ENCODE data around the gene ERN1.

ERN1 gene

DNA sequence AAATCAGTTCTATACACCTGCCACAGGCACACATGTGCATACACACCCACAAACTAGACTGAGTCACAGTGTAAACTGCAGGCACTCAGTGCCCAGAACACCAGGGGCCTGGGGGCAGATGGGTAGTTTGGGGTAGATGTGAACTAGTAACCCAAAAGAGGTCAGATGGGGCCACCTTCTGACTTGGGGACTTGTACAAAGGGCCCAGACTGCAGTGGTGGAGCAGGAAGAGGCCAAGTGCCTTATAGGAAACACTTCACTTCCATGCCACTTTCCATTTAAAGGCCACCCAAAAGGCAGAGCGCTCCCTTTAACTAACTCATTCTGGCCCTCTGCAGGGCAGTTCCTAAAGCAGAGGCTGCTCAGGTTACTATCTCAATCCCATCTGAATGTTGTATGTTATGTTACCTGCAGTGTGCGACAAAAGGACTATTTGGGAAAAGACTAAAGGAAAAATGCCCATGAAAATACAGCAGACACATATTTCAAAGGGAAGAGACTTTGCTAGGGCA is 27.8 kb upstream of the ERN1 start:
- DNase-seq = no peak

DNA sequence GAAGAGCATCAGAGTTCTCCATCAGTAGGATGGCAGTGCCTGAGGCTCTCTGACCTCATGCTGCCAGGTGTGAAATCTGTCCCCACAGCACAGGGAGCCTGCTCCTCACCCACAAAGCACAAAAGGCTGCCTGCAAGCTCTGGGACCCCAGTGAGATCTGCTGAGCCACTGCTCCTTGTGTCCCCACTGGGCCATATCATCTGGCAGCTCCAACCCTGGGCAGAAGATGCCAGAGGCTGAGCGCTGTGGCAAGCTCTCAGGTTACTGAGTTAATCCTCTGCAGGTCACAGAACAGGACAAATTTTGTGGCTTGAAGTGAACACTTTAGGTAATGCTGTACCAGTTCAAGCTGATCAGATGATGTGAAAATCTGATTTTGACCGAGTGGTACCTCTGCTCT is 26.7 kb upstream of the ERN1 start:
- DNase-seq = no peak

DNA sequence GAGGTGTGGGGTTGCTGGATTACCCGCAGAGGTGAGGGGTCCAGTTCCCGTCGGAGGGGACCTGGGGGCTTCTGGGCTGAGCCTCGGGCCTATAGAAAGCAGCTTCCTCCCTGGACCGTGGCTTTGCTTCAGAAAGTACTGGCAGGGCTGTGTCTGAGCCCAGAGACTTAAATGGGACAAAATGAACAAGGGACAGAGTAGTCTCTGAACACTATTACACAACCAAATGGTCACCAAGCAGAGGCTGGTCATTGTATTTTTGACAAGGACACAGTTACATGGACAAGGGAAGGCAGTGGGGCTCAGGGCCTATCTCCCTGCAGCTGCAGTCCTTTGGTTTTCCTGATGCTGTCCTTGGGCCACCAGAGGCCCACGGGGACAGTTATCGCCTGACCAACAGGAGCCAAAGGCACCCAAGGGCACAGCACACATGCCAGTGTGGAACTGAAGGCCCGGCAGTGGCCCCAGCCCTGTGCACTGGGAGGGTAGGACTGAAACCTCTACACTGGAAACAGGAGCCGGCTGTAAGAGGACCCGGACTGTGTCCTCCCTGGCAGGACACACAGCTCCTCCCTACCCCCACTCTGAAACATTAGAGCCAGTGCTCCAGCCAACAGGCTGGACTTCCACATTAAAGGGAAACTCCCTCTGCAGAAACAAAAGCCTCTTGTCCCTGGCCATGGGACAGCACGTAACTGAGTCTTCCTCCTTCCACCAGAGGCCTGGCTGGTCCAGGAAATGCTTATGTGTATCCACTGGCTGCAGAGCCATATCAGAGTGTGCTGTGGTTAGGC is 26.0 kb upstream of the ERN1 start:
- DNase-seq = no peak

DNA sequence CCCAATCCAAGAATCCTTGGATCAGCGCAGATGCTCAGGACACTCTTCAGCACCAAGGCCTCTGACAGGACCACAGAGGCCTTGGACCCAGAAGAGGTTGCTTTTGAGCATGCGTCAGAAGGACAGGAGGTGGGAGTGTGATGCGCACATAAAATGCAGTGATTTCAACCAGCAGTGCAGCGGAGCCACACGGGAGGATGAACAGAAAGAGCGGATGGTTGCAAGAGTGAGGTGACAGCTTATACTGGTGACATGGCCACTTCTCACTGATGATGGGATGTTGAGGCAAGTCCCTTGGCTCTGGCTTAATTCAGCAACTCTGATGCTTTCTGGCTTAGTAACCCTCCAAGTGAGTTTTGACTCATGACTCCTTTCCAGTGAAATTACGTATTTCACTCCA is 25.2 kb upstream of the ERN1 start:
- no peak for DNase-seq

DNA sequence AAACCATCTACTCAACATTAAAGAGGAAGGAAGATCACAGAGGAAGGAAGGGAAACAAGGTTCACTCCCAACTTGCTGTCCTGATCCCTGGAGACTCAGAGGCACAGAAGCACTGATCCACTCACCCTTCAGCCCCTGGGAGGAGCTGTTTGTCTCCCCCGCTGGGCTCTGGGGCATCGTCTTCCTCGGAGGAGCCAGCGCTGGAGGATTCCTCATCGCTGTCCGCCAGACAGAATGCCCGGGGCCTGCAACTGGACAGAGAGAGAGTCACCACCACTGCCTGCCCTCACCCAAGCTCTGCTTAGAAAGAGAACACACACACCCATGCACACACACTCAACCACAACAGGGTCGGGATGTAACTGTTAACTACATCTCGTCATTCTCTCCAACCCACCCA is 24.8 kb upstream of the ERN1 start:
- no peak for DNase-seq

DNA sequence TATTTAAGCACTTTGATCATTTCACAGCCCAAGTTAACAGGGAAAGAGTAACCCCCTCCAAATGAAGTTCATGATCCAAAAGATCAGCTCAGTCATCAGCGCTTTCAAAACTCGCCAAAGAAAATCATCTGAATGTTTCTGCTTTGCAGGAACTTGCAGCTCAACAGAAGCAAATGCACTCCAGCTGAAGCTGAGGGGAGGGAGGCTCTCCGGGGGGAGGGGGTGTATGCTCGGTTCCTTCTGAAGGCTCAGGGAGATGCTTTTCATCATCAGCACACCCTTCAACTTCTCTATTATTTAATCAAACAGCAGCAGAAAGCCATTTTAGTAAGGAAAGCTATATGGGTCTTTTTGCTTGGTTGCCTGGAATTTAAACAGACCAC is 24.4 kb upstream of the ERN1 start:
- no peak for DNase-seq

DNA sequence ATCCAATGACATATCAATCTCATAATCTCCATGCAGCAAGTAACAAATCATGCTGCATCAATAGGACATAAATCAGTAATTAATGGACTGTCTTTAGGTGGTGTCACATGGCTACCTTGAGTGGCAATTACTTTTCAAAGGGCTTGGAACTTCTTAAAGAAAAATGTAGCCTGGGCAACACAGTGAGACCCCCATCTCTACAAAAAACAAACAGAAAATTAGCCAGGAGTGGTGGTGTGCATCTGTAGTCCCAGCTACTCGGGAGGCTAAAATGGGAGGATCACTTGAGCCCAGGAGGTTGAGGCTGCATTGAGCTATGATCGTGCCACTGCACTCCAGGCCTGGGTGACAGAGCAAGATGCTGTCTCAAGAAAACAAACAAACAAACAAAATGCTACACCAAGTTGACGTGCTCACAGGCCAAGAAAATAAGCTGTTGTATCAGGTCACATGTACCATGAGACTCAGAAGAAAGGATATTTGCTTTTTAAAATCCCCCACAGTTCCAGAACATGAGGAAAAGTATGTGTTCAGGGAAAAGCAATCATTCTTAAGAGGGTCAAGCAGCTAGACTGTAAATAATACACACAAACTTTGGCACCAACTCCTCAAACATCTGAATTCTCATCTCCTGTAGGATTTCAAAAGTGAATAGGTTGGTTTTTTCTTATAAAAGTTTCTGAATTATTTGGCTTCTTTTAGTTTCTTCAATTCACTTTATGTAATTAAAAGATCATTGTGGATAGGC is 23.8 kb upstream of the ERN1 start:
- DNase-seq = no peak

DNA sequence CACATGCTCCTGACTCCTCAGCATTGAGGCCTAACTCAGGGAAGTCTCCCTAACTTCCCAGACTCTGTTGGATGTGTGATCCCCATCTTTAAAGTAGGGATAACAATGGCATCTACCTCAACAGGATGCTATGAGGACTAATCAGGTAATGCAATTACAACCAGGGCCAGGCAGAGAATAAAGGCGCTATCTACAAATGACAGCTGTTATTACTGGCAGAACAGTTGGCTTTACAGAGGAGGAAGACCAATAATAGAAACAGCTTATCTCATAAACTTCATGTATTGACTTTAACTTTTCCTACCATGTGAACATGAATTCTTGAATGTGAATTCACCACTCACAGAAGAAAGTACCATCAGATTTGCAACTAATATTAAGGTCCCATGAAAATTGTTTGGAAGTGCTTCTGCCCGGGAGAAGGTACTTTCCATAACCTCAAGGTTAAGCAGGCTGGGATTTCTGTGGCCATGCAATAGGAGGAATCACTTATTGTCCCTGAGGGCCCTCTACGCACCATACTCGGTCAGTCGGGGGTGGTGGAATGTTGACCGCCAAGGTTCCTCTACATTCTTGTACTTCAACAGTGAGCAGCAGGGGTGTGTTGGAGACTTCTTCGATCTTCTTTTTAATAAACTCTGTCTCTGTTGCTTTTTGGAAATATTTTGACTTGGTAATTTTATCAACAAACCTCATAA is 22.6 kb upstream of the ERN1 start:
- DNase-seq = no peak

DNA sequence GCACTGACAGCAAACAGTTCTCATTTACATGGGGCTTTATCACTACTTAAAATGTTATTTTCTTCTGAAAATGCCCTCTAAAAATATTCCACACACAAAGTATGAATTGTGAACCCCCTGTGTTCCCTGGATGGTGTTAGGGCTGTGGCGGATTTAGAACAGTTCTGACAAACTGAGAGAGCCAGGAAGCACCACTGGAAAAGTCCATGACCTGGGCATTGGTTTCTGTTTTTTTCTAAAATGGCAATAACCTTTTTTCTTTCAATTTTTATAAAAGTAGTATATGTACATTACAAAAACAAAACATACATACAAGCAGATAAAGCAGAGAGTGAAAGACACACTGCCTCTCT is 21.0 kb upstream of the ERN1 start:
- no peak for DNase-seq

DNA sequence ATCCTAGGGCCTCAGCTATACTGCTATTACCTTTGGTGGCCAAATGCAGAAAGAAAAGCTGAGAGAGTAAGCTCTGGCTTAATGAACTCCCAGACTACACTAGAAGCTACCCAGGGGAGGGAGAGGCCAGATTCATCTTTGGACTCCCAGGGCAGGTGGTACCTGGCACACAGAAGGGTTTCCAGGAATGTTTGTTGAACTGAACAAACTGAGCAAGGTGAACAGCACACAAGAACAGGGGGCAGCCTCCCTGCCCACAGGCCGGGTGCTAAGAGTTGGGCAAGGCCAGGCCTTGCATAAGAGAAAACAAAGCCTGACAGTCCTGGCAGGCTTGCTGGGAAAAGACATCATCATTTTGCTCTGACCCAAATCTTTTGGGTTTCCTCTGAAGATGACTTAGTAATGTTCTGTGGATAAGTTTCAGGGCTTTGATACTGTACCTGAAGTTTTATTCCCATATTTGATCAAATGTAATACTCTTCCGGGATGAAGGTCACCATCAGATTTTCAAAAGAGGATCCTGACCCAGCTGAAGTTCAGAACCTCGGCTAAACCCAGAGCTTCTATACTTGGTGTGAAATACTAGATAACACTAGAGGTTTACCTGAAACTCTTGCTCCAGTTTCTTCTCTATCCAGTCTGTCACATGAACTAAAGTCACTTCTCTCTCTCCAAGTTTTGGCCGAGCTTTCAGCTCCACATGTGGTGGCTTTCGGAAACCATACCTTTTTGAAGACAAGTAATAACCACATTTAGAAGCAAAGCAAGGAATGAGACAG is 20.5 kb upstream of the ERN1 start:
- peak; percentile 69 for DNase-seq

DNA sequence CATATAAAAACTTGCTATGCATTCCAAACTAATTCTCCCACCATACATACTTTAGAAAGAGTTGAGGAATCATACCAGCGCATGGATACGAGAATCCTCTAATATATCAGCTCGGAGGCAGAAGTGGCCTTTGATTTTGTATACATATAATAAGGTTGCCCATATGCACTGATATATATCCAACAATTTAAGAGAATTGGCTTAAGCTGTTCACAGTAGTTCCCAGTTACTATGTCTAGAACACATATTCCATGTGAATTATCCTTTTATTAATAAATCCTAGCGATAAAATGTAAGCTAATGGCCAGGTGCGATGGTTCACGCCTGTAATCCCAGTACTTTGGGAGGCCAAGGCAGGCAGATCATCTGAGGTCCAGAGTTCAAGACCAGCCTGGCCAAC is 19.3 kb upstream of the ERN1 start:
- DNase-seq = no peak

DNA sequence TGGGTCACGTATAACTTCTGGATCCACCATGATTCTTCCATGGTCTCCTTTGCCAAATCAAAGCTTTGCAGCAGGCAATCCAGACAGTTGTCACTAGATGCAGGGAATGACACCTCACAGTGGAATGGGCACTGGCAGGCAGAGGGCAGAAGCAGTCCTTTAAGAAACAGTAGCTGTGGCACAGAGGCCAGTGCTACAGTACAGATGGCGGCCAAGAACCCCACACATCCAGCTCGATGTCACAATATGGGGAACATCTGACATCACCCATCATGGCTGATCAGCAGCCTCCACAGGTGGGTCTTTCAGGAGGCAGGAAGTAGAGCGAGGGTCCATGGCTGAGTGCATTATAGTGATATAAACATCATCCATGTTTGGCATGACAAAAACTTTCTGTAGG is 18.8 kb upstream of the ERN1 start:
- no peak for DNase-seq

DNA sequence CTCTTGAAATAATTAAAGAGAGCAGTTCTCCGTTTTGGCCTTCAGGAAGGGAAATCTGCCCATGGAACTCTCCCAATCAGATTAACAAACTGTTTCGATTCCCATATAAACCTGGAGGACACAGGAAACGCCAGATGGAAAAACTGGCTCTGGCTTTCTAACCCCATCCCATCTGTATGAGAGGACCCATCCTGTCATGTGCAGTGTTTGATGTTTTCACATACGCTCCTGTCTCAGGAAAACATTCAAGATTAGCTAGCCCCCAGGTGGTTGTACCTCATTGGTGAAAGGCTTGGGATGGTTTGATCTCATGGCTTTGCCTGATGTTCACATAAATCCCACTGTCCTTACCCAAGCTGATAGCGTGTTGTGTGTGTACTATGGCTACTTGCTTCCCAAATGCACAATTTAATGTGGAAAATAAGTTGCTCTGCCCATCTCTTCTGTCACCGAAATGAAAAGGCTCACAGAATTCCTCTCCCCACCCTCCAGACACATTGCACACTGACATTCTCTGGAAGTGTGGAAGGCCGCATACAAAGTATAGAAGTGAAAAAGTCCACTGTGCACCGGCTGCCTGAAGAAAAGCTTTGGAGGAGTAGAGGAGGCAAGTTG is 18.2 kb upstream of the ERN1 start:
- no peak for DNase-seq

DNA sequence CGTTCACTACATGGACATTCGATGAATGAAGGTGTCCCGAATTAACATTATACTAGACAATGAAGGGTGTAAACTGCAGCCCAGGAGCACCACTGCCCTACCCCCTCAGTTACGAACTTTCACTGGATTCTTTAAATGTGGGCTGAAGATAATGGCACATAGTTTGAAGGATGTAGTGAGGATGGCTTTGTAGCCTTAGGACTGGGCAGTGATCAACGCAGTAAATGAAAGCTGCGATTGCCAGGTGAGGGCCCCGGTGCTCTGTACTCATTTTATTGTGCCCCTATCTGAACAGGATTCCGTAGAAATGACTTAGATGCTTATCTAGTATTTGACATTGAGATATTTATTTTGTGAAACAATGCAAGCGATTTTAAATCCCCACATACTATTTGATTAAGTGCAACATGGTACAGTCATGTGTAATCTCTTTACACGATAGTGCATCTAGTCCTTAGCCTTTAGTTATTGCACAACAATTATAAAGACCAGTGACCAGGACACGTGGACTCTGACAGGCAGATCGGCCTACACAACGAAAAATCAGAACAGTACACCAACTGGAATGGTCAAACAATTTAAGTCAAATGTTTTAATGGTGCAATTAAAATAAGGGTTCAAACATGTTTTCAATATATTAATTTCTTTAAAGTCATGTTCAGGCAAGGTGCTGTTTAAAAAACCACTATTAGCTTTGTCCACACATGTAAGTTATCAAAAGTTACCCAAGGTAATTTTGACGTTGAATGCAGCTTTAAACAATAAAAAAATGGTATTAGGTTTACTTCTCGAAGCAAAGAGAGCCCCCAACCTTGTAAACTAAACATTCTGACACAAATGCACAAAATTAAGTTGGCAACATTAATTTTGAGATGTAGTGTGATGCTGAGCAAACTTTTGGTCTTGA is 17.4 kb upstream of the ERN1 start:
- no peak for DNase-seq

DNA sequence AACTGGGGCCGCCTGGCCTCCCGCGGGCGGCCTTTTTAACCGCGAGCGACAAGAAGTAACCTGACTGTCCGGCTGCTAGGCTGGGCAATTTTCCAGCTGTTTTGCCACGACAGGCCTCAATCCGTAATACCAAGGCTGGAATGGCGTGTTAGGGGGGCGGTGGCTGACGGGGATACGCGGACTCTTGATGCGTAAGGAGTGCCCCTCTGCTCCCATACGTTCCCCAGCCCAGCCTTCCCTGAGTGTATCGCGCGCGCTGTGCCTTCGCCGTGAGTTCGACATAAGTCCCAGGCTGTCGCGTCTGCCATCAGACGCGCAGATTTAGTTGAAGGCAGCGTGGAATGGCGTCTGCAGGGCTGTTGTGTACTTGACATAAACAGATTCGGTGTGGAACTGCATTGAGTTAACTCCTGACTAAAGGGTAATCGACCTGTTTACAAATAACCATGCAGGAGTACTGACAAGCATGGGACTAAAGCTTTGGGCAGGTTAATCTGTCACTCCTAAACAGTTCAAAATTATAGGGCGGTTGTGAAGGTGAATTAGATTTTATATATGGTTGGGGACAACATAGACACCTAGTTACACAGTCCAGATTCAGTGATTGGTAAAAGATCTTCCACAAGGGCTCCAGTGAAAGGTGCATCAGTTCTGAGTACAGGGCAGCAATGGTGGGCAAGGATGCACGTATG is 16.6 kb upstream of the ERN1 start:
- DNase-seq = peak; percentile 51

DNA sequence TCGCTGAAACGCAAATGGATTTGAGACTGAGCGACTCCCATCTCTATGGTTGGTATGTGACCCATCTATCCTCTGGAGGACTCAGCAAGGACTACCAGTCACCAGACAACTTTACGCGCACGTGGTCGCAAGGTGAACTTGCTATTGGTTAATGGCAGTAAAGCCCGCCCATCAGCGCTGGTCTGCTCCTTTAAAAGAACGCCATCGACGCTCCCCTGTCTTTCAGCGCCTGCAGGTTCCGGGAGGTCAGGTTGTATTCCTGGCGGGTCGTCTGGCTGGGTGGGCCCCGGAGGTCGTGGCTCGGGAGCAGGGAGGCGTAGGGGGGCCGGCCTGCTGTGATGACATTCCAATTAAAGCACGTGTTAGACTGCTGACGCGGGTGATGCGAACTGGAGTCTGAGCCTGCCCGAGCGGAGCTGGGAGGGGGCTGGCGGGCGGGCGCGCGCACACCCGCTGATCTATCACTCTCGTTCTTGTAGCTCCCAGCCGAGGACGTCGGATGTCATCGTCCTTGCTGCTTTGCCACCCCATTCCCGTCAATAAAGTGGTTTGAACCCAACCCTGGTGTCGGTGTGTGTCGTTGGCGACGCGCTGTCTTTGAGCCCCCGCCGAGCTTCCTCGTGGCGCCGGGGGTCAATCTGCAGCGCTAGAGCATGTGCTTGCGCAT is 15.9 kb upstream of the ERN1 start:
- peak; percentile 96 for DNase-seq

DNA sequence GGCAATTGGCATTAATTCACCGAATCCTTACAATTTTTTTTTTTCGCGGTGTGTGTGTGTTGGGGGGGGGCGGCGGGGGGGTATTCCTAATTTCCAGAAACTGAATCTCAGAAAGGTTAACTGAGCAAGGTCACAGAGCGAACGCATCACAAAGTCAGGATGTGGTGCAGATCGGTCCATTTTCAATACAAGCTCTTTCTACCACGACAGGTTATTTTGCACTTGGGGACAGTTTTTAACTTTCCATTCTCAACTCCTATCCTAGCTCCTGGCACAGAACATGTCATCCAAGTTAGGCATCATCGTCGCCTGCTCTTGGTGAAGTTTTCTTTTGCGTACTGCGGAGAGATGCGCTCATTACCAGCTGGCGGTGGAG is 15.4 kb upstream of the ERN1 start:
- no peak for DNase-seq

DNA sequence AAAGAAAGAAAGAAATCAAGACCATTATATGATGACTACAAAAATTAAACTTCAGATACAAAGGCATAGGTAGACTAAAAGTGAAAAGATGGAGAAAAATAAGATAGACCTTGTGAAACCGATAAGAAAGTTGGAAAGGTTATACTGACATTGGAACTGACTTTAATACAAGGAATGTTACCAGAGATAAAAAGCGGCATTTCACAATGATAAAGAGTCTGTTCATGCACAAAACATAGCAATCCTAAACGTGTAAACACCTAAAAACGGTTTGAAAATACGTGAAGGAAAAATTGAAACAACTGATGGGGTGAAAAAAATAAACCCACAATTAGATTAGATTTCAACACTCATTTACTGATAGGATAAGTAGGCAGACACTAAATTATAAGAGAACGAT is 9.6 kb upstream of the ERN1 start:
- no peak for DNase-seq

DNA sequence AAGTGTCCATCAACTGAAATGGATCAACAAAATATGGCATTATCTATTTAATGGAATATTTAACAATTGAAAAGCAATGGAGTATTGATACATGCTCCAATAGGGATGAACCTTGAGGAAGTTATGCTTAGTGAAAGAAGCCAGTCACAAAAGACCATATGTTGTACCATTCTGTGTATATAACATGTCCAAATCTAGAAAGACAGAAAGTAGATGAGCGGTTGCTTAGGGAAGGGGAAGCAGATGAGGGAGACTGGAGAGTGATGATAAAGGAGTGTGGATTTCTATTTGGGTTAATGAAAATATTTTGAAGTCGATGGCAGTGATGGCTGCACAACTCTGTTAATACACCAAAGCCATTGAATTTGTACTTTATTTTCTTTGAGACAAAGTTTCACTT is 8.5 kb upstream of the ERN1 start:
- DNase-seq = no peak

DNA sequence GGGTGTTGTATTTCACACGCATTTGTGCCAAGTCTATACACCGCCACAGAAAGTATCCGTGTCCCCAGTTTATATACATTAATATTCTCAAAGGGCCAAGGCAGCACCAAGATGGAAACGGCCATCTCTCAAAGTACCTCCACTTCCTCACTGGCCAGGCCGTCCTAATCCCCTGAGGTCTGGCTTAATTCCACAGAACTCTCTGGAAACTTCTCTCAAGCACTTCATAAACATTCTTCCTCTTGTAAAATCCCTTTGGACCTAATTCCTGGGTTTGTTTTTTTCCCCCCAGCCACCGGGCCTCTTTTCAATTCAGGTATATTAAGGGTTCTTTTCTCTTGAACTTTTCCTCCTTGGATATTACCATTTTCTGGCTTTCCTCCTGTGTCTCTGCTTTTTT is 5.1 kb upstream of the ERN1 start:
- no peak for DNase-seq

Data from NCI-H226 (cell line).